Activated naive CD8-positive, alpha-beta T cell treated with anti-CD3 and anti-CD28 coated beads, Interleukin-2, amount 50 U/mL, for 24 hours (primary cell): ENCODE measurements around the gene CLPTM1L.

ENCODE experiments used
- ATAC-seq: fragments of 150-1000 bp; cut with Tn5 transposase; one replicate; pipeline ENCODE4 v1.10.0; 2021
- DNase-seq: peaks from one replicate; pipeline ENCODE4 v3.0.0; 2021
- H3K27ac Mint-ChIP-seq: one replicate; pipeline ENCODE4 v1.8.0; 2021; ENCODE audit warnings: mild to moderate bottlenecking, mixed read lengths
- H3K27me3 Mint-ChIP-seq: one replicate; pipeline ENCODE4 v1.8.0; 2021; ENCODE audit warnings: mixed read lengths
- H3K36me3 Mint-ChIP-seq: one replicate; pipeline ENCODE4 v1.8.0; 2021; ENCODE audit warnings: low read depth, mixed read lengths
- H3K4me1 Mint-ChIP-seq: one replicate; pipeline ENCODE4 v1.8.0; 2021; ENCODE audit warnings: mixed read lengths
- H3K4me3 Mint-ChIP-seq: one replicate; pipeline ENCODE4 v1.8.0; 2021; ENCODE audit warnings: mild to moderate bottlenecking, moderate library complexity, mixed read lengths
- H3K9me3 Mint-ChIP-seq: one replicate; pipeline ENCODE4 v1.8.0; 2021; ENCODE audit warnings: mixed read lengths

CLPTM1L gene

DNA sequence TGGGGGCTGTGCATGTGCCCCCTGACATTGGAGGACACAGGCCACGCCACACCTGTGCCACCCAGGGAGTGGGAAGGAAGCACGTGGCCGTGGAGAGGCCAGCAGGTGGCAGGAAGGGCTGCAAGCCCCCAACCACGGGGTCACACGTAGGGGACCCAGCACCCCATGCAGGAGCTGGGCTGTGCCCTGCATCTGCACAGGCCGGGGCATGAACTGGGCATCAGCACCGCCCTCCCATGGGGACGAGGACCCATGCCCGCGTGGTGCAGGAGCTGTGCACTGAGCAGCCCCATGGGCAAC lies 13.8 kb upstream of the CLPTM1L start:
- no peaks in the 10 kb centered on the region for H3K4me1 Mint-ChIP-seq
- ATAC-seq (no peak), DNase-seq (no peak)
- H3K27me3 Mint-ChIP-seq, result peaks cover 8% of the 10 kb centered on the region
- H3K9me3 Mint-ChIP-seq, result no peaks in the 10 kb centered on the region
- H3K4me3 Mint-ChIP-seq, result no peak overlapping the region
- H3K36me3 Mint-ChIP-seq, result no peaks in the 10 kb centered on the region
- no peak overlapping the region for H3K27ac Mint-ChIP-seq

DNA sequence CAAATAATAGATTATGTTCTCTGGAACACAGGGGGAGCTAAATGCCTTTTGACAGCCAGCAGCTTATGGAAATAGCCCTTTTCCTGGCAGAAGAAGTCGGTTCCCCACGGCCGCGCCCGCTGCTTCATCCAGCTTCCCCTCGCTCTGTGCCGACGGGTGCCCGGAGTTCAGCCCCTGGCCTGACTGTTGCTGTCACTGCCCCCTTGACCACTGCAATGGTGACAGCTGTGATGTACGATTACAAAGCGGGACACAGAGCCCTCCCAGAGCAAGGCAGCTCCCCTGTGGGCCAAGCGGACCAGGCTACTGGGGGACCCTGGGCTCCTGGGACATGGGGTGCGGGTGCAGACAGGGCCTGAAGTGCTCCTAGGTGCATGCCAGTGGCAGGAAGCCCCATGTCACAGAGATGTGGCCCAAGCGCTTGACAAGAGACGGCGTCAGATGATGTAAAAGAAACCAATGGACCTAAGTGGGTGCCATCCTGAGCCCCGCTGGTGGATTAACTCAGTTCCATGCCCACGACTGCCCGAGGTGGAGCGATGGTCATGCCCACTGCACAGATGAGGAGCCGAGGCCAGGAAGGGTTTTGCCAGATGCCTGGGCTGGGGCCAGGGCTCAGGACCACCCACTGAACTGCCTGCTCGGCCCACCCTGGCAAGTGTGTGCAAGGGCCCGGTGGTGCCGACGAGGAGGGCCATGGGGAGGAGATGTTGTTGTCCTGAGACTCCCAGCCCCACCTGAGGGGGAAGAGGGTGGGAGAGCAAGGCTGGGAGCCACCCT lies 13.2 kb upstream of the CLPTM1L start:
- H3K9me3 Mint-ChIP-seq, result no peaks in the 10 kb centered on the region
- peaks cover 2% of the 10 kb centered on the region for H3K27me3 Mint-ChIP-seq
- H3K27ac Mint-ChIP-seq, result no peak overlapping the region
- no peak overlapping the region for H3K4me3 Mint-ChIP-seq
- H3K36me3 Mint-ChIP-seq, result no peaks in the 10 kb centered on the region
- no peak for DNase-seq
- H3K4me1 Mint-ChIP-seq, result no peaks in the 10 kb centered on the region
- ATAC-seq, result no peak

DNA sequence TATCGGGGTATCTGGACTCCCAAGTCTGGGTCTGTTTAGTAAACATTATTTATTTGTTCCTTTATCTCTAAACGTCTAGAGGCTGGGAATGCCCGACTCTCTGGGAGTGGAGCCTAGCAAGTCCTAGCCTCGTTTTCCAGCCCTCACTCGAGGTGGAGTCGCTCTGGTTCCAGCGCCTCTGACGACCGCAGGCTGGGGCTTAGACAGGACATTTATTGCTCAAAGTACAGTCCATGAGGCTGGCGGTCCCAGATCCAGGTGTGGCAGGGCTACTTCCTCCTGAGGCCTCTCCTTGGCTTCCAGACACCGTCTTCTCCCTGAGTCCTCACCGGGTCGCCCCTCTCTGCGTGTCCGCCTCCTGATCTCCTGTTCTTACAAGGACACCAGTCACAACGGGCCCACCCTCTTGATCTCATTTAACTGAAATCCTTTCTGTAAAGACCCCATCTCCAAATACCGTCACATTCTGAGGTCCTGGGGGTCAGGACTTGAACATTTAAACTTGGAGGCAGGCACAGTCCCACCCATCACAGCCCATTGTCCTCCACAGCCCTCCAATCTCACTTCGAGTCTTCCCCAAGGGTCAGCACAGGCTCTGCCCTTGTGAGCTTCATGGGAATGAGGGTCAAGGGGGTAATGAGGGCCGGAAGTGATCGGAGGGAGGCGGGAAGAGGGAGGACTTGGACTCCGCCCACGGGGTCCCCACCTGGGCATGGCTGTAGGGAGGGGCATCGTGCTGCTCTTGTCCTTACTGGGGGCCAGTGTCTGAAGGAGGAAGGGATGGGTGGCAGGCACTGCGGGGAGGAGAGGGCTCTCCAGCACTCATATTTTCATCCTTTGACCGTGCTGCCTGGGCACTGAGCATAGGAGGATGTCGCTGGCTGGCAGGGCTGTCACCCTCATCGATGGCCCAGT lies 12.2 kb upstream of the CLPTM1L start:
- no peak overlapping the region for H3K27ac Mint-ChIP-seq
- no peak for ATAC-seq
- no peak for DNase-seq

DNA sequence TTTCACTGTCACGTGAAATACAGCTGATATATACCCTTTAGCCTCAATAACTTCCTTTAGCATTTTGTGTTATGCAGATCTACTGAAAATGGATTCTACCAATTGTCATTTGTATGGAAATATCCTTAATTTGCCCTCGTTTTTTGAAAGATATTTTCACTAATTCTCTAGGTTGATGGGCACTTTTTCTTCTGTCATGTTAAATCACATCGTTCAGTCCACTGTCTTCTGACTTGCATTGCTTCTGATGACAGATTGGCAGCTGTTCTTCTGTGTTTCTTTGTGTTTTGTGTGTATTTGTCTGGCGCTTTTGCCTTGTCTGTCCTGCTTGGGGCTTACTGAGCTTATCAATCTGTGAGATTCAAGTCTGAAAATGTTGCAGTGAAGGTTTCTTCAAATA lies 9.7 kb upstream of the CLPTM1L start:
- no peaks in the 10 kb centered on the region for H3K36me3 Mint-ChIP-seq
- H3K27me3 Mint-ChIP-seq, result no peaks in the 10 kb centered on the region
- H3K9me3 Mint-ChIP-seq, result no peaks in the 10 kb centered on the region
- H3K4me1 Mint-ChIP-seq, result no peaks in the 10 kb centered on the region
- no peak for ATAC-seq
- no peak for DNase-seq
- H3K27ac Mint-ChIP-seq, result no peak overlapping the region
- H3K4me3 Mint-ChIP-seq, result no peak overlapping the region

More for the DNA sequence above, 12.2 kb upstream of the CLPTM1L start:
- no peaks in the 10 kb centered on the region for H3K4me1 Mint-ChIP-seq
- no peaks in the 10 kb centered on the region for H3K9me3 Mint-ChIP-seq
- no peaks in the 10 kb centered on the region for H3K27me3 Mint-ChIP-seq
- H3K4me3 Mint-ChIP-seq, result no peak overlapping the region
- no peaks in the 10 kb centered on the region for H3K36me3 Mint-ChIP-seq

DNA sequence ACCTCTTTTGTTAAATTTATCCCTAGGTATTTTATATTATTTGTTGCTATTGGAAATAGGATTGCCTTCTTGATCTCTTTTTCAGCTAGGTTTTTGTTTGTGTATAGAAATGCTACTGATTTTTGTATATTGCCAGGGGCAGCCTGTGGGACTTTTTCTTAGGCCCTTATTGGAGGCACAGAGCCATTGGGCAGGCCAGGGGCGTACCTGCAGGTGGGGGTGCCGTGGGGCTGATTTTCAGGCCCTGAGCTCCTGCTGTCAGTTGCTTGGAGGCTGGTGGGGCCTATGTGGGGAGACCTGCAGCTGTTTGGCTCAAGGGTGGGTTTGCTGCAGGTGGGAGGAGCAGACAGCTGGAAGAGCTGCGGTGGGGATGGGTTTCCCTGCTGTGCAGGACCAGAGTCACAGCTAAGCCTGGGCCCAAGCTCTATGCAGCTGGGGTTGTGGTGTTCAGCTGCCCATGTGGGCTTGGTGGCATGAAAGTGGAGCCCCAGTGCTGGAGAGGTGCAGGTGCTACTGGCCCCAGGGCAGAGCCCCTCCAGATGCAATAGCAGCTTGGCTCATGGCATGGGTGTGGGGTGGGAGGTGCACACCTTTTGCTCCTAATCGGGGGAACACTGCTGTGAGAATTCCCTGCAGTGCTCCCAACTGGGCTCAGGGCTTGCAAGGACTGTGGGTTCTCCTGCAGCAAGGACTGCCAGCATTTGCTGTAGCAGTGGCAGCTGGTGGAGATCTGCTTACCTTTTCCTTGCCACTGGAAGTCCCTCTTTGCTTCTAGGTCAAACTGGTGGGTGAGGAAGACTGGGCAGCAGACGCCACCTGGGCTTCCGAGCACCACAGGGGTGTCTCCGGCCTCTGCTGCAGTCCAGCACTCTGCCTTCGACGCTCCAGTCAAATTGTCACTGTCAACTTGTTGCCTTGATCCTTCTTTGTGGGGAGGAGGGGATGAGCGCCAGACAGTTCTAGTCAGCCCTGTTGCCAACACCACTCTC lies 7.6 kb upstream of the CLPTM1L start:
- Mint-ChIP-seq H3K27ac (no peak overlapping the region), H3K4me3 (no peak overlapping the region), H3K4me1 (no peaks in the 10 kb centered on the region), H3K27me3 (no peaks in the 10 kb centered on the region), H3K9me3 (no peaks in the 10 kb centered on the region), H3K36me3 (no peaks in the 10 kb centered on the region)
- no peak for DNase-seq
- no peak for ATAC-seq

DNA sequence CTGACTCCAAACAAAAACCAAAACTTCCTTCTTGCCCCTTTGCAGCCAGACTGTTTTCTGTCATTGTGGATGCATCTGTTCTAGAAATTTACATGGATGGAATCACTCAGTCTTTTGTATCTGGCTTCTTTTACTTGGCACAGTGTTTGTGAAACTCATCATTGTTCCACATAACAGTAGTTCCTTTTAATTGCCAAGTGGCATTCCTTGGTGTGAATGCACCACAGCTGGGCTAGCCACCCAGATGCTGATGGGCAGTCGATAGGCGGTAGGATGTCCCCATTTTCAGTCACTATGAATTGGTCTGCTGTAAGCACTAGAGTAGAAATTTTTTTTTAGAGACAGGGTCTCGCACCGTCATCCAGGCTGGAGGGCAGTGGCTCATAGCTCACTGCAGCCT lies 6.3 kb upstream of the CLPTM1L start:
- Mint-ChIP-seq H3K36me3 (no peaks in the 10 kb centered on the region), H3K27me3 (no peaks in the 10 kb centered on the region), H3K4me1 (peaks cover 4% of the 10 kb centered on the region)

DNA sequence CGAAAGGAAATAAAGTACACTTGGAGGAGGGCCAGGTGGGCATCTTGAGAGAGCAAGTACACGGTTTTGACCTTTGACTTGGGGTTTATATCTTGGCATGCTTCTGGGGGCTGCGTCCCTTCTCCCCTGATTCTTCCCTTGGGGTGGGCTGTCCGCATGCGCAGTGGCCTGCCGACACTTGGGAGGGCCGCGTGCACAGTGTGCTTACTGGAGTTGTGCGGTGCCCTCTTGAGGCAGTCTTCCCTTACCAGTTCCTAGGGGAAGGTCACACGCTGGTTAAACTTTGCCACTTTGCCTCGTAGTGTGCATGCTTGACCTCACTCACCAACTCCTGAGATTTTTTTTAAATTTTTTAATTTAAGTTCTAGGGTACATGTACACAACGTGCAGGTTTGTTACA lies 4.3 kb upstream of the CLPTM1L start:
- no peak overlapping the region for H3K4me3 Mint-ChIP-seq
- ATAC-seq (no peak), DNase-seq (no peak)
- no peaks in the 10 kb centered on the region for H3K9me3 Mint-ChIP-seq
- H3K36me3 Mint-ChIP-seq, result peaks cover under 1% of the 10 kb centered on the region
- H3K27me3 Mint-ChIP-seq, result no peaks in the 10 kb centered on the region
- H3K4me1 Mint-ChIP-seq, result peaks cover 6% of the 10 kb centered on the region
- H3K27ac Mint-ChIP-seq, result no peak overlapping the region

More for the DNA sequence above, 6.3 kb upstream of the CLPTM1L start:
- ATAC-seq, result no peak
- Mint-ChIP-seq H3K4me3 (no peak overlapping the region), H3K9me3 (no peaks in the 10 kb centered on the region), H3K27ac (no peak overlapping the region)
- no peak for DNase-seq

DNA sequence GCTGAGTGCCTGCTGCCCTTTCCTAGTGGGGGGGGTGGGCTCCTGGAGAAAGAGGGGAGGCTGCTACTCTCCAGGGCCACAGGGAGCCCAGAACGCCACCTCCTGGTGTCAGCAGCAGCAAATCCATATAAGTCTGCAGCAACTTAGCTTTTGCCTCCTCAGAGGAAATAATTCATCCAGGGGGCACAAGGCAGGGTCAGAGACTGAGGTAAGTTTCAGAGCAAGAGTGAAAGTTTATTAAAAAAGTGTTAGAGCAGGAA lies 4.0 kb upstream of the CLPTM1L start:
- H3K27me3 Mint-ChIP-seq, result no peaks in the 10 kb centered on the region
- H3K4me1 Mint-ChIP-seq, result peaks cover 9% of the 10 kb centered on the region
- H3K9me3 Mint-ChIP-seq, result no peaks in the 10 kb centered on the region
- H3K36me3 Mint-ChIP-seq, result peaks cover 4% of the 10 kb centered on the region
- DNase-seq (no peak), ATAC-seq (no peak)
- H3K4me3 Mint-ChIP-seq, result no peak overlapping the region
- no peak overlapping the region for H3K27ac Mint-ChIP-seq

DNA sequence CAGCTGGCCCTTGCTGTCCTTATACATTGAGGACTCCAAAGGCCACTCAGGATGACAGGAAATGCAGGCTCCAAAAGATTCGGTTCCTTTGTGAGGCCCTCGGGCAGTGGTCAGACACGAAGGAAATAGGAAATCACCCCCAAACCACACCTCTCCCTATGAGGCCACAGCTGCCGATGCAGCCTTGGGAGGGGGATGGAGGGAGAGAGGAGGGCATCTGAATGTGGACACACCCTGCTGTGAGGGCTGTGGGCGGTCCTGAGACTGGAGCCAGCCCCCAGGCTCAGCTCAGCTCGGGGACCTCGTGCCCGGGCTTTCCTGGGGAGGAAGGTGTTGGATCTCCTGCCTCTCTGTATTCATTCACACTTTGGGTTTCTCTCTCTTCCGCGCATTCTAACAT lies 2.7 kb upstream of the CLPTM1L start:
- H3K27me3 Mint-ChIP-seq, result no peaks in the 10 kb centered on the region
- no peak overlapping the region for H3K27ac Mint-ChIP-seq
- peaks cover 11% of the 10 kb centered on the region for H3K36me3 Mint-ChIP-seq
- peaks cover 20% of the 10 kb centered on the region for H3K4me1 Mint-ChIP-seq
- DNase-seq (no peak), ATAC-seq (no peak)
- H3K9me3 Mint-ChIP-seq, result no peaks in the 10 kb centered on the region
- H3K4me3 Mint-ChIP-seq, result no peak overlapping the region

DNA sequence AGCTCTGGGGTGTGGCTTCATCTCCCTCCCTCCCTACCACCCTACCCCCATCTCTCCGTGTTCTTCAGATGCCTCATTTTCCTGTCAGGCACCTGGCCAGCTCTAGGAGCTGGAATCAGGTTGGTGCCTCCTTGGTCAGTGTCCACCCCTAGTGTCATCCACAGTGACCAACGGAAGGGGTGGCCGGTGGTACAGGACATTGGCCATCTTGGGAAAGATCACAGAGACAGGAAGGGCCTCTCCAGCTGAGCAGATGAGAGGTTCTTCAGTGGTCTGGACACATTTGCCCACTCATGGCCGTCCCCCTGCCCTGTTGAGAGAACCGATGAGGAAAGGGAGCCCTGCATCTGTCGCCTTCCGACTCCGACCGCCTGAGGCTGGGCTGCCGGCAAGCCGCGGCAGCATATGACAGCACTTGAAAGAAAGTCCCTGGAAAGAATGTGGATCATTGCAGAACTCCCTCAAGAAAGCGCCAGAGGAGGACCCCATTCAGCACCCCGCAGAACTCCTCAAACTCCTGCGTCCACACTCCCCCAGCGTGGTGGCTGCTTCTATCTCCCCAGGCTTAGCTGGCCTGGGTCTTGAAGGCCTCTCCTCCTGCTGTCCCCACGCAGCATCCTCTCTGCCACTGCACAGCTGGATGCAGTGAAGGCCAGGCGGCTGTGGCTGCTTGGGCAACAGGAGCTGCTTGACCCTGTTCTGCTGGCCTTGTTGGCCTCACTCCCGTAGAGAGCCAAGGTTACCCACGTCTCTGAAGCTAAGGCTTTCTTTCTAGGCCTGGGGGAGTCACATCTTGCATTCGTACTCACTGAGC lies 1.9 kb upstream of the CLPTM1L start:
- no peaks in the 10 kb centered on the region for H3K27me3 Mint-ChIP-seq
- DNase-seq, result no peak
- H3K4me1 Mint-ChIP-seq, result peaks cover 20% of the 10 kb centered on the region
- H3K4me3 Mint-ChIP-seq, result peak overlapping the region; percentile 82
- no peaks in the 10 kb centered on the region for H3K9me3 Mint-ChIP-seq
- no peak for ATAC-seq
- H3K36me3 Mint-ChIP-seq, result peaks cover 19% of the 10 kb centered on the region
- H3K27ac Mint-ChIP-seq, result no peak overlapping the region

DNA sequence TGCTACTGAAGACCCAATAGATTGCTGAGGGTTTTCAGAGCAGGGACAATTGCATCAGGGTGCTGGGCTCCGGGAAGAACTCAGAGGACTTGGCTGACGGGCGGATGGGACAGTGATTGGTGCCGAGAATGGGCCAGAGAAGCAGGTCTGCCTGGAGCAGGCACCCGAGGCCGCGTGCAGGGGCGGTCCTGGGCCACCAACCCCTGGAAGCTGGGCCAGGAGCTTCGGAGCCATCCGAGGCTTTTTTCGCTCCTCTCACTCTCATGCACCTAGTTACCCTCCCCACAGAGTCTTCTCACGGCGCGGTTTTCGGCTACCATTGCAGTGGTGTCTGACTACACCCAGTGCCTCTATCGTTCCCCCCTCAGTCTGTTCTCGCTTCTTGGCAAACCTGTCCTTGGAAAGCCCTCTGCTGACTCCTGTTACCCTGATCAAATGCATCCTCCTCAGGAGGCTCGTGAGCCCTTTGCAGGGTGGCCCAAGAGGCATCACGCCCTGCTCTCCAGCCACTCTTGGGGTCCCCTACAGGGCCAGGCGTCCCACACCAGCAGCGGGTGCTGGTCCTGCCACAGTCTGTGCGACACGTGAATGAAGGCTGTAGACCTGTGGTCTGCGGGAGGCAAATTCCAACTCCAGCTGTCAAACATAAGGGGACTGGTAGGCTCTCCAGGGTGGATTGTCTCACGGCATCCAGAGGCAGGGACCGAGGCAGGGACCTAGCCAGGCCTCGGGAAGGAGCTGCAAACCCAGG lies 1.2 kb upstream of the CLPTM1L start:
- peak overlapping the region; percentile 82 for H3K4me3 Mint-ChIP-seq
- no peak for ATAC-seq
- H3K4me1 Mint-ChIP-seq, result peaks cover 22% of the 10 kb centered on the region
- H3K36me3 Mint-ChIP-seq, result peaks cover 27% of the 10 kb centered on the region
- H3K9me3 Mint-ChIP-seq, result no peaks in the 10 kb centered on the region
- H3K27ac Mint-ChIP-seq, result peak overlapping the region; percentile 67
- no peak for DNase-seq
- H3K27me3 Mint-ChIP-seq, result no peaks in the 10 kb centered on the region

DNA sequence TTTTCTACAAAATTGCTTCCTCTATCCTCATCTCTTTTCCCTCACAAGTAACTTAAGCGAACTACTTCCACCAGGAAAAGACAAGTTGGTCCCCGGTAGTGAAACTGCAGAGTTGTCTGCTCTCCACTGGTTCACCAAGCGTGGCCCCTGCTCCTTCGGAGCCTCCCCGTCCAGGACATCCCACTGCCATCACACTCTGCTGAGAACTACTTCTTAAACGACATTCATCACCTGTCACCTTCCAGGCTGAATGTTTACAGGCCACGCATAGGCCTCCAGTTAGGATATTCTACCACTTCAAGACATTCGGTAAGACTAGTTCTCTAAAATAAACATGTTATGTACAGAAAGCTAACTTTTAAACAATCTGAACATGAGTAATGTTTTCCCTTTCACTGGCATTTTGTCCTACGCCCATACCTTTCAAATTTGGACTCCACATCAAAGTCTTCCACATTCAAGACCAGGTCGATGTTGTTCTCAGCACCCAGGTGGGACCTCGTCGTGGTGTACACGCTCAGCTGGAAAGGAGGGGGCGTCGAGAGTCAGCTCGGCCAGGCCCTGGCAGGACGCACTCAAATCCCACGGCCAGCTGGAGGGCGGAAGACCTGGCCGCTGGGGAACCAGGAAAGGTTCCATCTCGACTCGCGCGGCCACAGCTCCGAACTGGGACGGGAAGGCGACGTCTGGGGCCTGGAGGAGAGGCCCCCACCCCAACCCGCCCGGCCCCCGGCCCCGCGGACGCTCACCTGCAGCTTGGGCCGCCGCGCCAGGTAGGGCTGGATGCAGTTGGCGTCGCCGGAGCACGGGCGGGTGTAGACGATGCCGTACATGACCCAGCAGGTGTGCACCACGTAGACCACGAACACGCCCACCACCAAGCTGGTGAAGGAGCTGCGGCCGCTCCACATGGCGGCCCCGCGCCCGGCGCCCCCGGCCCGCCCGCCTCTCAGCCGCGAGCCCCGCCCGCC lies 683 bp downstream of the CLPTM1L start:
- Mint-ChIP-seq H3K4me3 (peak overlapping the region; percentile 93), H3K36me3 (peaks cover 34% of the 10 kb centered on the region), H3K4me1 (peaks cover 22% of the 10 kb centered on the region), H3K27ac (peak overlapping the region; percentile 91), H3K9me3 (no peaks in the 10 kb centered on the region), H3K27me3 (no peaks in the 10 kb centered on the region)
- DNase-seq, result peak; percentile 25
- peak; percentile 11 for ATAC-seq
